Measurements from ENCODE around the gene CHRNB1. TPM values are rescaled to one million over a fixed set of nuclear protein-coding genes. Genes with fewer than 3 reads are reported as not detected.

The CHRNB1 gene
- total and polyA plus RNA-seq, 2 experiments from 2014 or later, result 11.1 to 11.2 TPM

DNA sequence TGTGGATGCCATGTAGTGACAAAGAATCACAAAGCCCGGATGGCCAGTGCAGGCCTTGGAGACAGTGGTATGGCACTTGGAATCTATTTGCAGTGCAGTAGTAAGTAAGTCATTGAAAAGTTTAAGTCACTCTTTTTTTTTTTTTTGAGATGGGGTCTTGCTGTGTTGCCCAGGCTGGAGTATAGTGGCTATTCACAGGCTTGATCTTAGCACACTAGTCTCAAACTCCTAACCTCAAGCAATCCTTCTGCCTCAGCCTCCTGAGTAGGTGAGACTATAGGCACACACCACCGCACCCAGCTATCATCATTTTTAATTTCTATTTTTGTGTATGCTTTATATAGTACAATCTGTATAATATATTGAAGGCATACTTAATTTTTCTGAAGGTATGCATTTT, 46.2 kb upstream of the CHRNB1 start:
- no peak overlapping the region for H3K27ac Mint-ChIP-seq
- Histone ChIP-seq H4K20me1 (replicated peaks; ENCODE audit: insufficient read depth) (peaks cover 12% of the 10 kb centered on the region; the same call in 1 of the 2 replicates), H3K27ac (ENCODE audit: low read depth) (no peak overlapping the region), H3K27me3 (ENCODE audit: insufficient read depth) (no peaks in the 10 kb centered on the region), H3K4me1 (ENCODE audit: insufficient read depth) (peaks cover 6% of the 10 kb centered on the region), H3K4me2 (no peak overlapping the region), H3F3A (replicated peaks; ENCODE audit: low read depth) (peaks cover 23% of the 10 kb centered on the region), H3K36me3 (ENCODE audit: insufficient read depth) (peaks cover 3% of the 10 kb centered on the region; the same call in 1 of the 2 replicates), H3K9me2 (ENCODE audit: insufficient read depth) (no peaks in the 10 kb centered on the region), H2AFZ (no peak overlapping the region), H3K4me3 (no peak overlapping the region), H3K79me2 (replicated peaks; ENCODE audit: insufficient read depth) (peaks cover 6% of the 10 kb centered on the region)
- peaks cover 9% of the 10 kb centered on the region for H3K4me1 Mint-ChIP-seq
- no peak for ATAC-seq
- no peak overlapping the region for H3K4me3 Mint-ChIP-seq
- H3K27me3 Mint-ChIP-seq (ENCODE audit: insufficient read depth, low read depth, poor library complexity), result peaks cover 6% of the 10 kb centered on the region
- DNase-seq (ENCODE audit: low spot score), result no peak
- TF ChIP-seq EZH2 (IDR thresholded peaks at IDR 0.05; ENCODE audit: low read depth, unreplicated experiment), result no peak
- TF ChIP-seq EZH2phosphoT487 (IDR thresholded peaks at IDR 0.05; ENCODE audit: unreplicated experiment), result no peak
- TF ChIP-seq CREB1 (CRISPR knock-in tag; IDR thresholded peaks at IDR 0.05; ENCODE audit: low read depth), result no peak
- TF ChIP-seq, protein P1, sequence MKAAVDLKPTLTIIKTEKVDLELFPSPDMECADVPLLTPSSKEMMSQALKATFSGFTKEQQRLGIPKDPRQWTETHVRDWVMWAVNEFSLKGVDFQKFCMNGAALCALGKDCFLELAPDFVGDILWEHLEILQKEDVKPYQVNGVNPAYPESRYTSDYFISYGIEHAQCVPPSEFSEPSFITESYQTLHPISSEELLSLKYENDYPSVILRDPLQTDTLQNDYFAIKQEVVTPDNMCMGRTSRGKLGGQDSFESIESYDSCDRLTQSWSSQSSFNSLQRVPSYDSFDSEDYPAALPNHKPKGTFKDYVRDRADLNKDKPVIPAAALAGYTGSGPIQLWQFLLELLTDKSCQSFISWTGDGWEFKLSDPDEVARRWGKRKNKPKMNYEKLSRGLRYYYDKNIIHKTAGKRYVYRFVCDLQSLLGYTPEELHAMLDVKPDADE (IDR thresholded peaks at IDR 0.05), result no peak
- TF ChIP-seq NANOG (IDR thresholded peaks at IDR 0.05; ENCODE audit: borderline replicate concordance), result no peak
- no peak for TF ChIP-seq ZNF114 (CRISPR knock-in tag; IDR thresholded peaks at IDR 0.05)
- no peak for TF ChIP-seq REST (IDR thresholded peaks at IDR 0.05; ENCODE audit: unreplicated experiment)
- no peak for TF ChIP-seq JUNB (IDR thresholded peaks at IDR 0.05; ENCODE audit: unreplicated experiment)
- TF ChIP-seq STAT1 (IDR thresholded peaks at IDR 0.05; ENCODE audit: unreplicated experiment), result no peak
- TF ChIP-seq ZNF331 (CRISPR knock-in tag; IDR thresholded peaks at IDR 0.05; ENCODE audit: low read depth), result no peak
- TF ChIP-seq, protein P2, sequence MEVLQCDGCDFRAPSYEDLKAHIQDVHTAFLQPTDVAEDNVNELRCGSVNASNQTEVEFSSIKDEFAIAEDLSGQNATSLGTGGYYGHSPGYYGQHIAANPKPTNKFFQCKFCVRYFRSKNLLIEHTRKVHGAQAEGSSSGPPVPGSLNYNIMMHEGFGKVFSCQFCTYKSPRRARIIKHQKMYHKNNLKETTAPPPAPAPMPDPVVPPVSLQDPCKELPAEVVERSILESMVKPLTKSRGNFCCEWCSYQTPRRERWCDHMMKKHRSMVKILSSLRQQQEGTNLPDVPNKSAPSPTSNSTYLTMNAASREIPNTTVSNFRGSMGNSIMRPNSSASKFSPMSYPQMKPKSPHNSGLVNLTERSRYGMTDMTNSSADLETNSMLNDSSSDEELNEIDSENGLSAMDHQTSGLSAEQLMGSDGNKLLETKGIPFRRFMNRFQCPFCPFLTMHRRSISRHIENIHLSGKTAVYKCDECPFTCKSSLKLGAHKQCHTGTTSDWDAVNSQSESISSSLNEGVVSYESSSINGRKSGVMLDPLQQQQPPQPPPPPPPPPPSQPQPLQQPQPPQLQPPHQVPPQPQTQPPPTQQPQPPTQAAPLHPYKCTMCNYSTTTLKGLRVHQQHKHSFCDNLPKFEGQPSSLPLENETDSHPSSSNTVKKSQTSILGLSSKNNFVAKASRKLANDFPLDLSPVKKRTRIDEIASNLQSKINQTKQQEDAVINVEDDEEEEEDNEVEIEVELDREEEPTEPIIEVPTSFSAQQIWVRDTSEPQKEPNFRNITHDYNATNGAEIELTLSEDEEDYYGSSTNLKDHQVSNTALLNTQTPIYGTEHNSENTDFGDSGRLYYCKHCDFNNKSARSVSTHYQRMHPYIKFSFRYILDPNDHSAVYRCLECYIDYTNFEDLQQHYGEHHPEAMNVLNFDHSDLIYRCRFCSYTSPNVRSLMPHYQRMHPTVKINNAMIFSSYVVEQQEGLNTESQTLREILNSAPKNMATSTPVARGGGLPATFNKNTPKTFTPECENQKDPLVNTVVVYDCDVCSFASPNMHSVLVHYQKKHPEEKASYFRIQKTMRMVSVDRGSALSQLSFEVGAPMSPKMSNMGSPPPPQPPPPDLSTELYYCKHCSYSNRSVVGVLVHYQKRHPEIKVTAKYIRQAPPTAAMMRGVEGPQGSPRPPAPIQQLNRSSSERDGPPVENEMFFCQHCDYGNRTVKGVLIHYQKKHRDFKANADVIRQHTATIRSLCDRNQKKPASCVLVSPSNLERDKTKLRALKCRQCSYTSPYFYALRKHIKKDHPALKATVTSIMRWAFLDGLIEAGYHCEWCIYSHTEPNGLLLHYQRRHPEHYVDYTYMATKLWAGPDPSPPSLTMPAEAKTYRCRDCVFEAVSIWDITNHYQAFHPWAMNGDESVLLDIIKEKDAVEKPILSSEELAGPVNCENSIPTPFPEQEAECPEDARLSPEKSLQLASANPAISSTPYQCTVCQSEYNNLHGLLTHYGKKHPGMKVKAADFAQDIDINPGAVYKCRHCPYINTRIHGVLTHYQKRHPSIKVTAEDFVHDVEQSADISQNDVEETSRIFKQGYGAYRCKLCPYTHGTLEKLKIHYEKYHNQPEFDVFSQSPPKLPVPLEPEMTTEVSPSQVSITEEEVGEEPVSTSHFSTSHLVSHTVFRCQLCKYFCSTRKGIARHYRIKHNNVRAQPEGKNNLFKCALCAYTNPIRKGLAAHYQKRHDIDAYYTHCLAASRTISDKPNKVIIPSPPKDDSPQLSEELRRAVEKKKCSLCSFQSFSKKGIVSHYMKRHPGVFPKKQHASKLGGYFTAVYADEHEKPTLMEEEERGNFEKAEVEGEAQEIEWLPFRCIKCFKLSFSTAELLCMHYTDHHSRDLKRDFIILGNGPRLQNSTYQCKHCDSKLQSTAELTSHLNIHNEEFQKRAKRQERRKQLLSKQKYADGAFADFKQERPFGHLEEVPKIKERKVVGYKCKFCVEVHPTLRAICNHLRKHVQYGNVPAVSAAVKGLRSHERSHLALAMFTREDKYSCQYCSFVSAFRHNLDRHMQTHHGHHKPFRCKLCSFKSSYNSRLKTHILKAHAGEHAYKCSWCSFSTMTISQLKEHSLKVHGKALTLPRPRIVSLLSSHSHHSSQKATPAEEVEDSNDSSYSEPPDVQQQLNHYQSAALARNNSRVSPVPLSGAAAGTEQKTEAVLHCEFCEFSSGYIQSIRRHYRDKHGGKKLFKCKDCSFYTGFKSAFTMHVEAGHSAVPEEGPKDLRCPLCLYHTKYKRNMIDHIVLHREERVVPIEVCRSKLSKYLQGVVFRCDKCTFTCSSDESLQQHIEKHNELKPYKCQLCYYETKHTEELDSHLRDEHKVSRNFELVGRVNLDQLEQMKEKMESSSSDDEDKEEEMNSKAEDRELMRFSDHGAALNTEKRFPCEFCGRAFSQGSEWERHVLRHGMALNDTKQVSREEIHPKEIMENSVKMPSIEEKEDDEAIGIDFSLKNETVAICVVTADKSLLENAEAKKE (CRISPR knock-in tag; IDR thresholded peaks at IDR 0.05), result no peak
- TF ChIP-seq, protein P3, sequence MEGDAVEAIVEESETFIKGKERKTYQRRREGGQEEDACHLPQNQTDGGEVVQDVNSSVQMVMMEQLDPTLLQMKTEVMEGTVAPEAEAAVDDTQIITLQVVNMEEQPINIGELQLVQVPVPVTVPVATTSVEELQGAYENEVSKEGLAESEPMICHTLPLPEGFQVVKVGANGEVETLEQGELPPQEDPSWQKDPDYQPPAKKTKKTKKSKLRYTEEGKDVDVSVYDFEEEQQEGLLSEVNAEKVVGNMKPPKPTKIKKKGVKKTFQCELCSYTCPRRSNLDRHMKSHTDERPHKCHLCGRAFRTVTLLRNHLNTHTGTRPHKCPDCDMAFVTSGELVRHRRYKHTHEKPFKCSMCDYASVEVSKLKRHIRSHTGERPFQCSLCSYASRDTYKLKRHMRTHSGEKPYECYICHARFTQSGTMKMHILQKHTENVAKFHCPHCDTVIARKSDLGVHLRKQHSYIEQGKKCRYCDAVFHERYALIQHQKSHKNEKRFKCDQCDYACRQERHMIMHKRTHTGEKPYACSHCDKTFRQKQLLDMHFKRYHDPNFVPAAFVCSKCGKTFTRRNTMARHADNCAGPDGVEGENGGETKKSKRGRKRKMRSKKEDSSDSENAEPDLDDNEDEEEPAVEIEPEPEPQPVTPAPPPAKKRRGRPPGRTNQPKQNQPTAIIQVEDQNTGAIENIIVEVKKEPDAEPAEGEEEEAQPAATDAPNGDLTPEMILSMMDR (conservative IDR thresholded peaks at IDR 0.05; ENCODE audit: low read depth in 2 of 2), result no peak
- TF ChIP-seq POLR2AphosphoS5 (IDR thresholded peaks at IDR 0.05; ENCODE audit: low read depth), result no peak
- H3K9me3 Mint-ChIP-seq, result no peaks in the 10 kb centered on the region
- peaks cover 8% of the 10 kb centered on the region; the same call in 2 of the 3 replicates for H3K36me3 Mint-ChIP-seq (ENCODE audit: low read depth)

Data from GM23338 (cell line).